ENCODE results near the gene ISX.

GRCh38 chr22:35033635-35034296 lies 32.2 kb upstream of the ISX start:
- no peak for TF ChIP-seq CTCF (conservative IDR thresholded peaks at IDR 0.05; ENCODE audit: low read length)
- TF ChIP-seq EZH2phosphoT487 (IDR thresholded peaks at IDR 0.05; ENCODE audit: borderline replicate concordance, low read depth, low read length), result no peak

Data from OCI-LY7 (cell line).